Activated naive CD4-positive, alpha-beta T cell treated with anti-CD3 and anti-CD28 coated beads, Interleukin-2, amount 50 U/mL, for 24 hours (primary cell): ENCODE data around the gene SLC9A9.
"Not testable (repeated sequence)": the region's sequence is repeated elsewhere in the genome, so short reads cannot be mapped to it uniquely, and the experiment has no call there.

Experiments
- H3K27ac Mint-ChIP-seq: one replicate; pipeline ENCODE4 v1.8.0; 2021; ENCODE audit warnings: mild to moderate bottlenecking, mixed read lengths
- H3K27me3 Mint-ChIP-seq: one replicate; pipeline ENCODE4 v1.8.0; 2021; ENCODE audit warnings: mixed read lengths
- H3K36me3 Mint-ChIP-seq: one replicate; pipeline ENCODE4 v1.8.0; 2021; ENCODE audit warnings: mixed read lengths
- H3K4me1 Mint-ChIP-seq: one replicate; pipeline ENCODE4 v1.8.0; 2021; ENCODE audit warnings: mixed read lengths
- H3K4me3 Mint-ChIP-seq: one replicate; pipeline ENCODE4 v1.8.0; 2021; ENCODE audit warnings: mild to moderate bottlenecking, mixed read lengths
- H3K9me3 Mint-ChIP-seq: one replicate; pipeline ENCODE4 v1.8.0; 2021; ENCODE audit warnings: mixed read lengths

The SLC9A9 gene

GRCh38 chr3:143536817-143537535, 311.3 kb downstream of the SLC9A9 start:
- Mint-ChIP-seq H3K36me3 (peaks cover under 1% of the 10 kb centered on the region), H3K27me3 (no peaks in the 10 kb centered on the region), H3K9me3 (no peaks in the 10 kb centered on the region), H3K27ac (peak overlapping the region; percentile 74), H3K4me1 (peaks cover 20% of the 10 kb centered on the region), H3K4me3 (no peak overlapping the region)

GRCh38 chr3:143535994-143536784, 312.1 kb downstream of the SLC9A9 start:
- no peak overlapping the region for H3K27ac Mint-ChIP-seq
- H3K36me3 Mint-ChIP-seq, result no peaks in the 10 kb centered on the region

GRCh38 chr3:143533391-143533790, 314.9 kb downstream of the SLC9A9 start:
- no peak overlapping the region for H3K27ac Mint-ChIP-seq
- no peaks in the 10 kb centered on the region for H3K9me3 Mint-ChIP-seq
- H3K4me3 Mint-ChIP-seq, result no peak overlapping the region
- peaks cover 33% of the 10 kb centered on the region for H3K4me1 Mint-ChIP-seq
- no peaks in the 10 kb centered on the region for H3K27me3 Mint-ChIP-seq
- H3K36me3 Mint-ChIP-seq, result no peaks in the 10 kb centered on the region

More at GRCh38 chr3:143535994-143536784, 312.1 kb downstream of the SLC9A9 start:
- Mint-ChIP-seq H3K4me1 (peaks cover 20% of the 10 kb centered on the region), H3K9me3 (no peaks in the 10 kb centered on the region), H3K27me3 (no peaks in the 10 kb centered on the region), H3K4me3 (no peak overlapping the region)

GRCh38 chr3:143532091-143532490, 316.2 kb downstream of the SLC9A9 start:
- Mint-ChIP-seq H3K9me3 (no peaks in the 10 kb centered on the region), H3K4me3 (no peak overlapping the region), H3K27ac (no peak overlapping the region), H3K36me3 (peaks cover 3% of the 10 kb centered on the region), H3K4me1 (peaks cover 29% of the 10 kb centered on the region), H3K27me3 (no peaks in the 10 kb centered on the region)

GRCh38 chr3:143531101-143531500, 317.2 kb downstream of the SLC9A9 start:
- Mint-ChIP-seq H3K27ac (no peak overlapping the region), H3K9me3 (no peaks in the 10 kb centered on the region), H3K27me3 (no peaks in the 10 kb centered on the region), H3K36me3 (peaks cover 3% of the 10 kb centered on the region), H3K4me3 (no peak overlapping the region), H3K4me1 (peaks cover 22% of the 10 kb centered on the region)

- Mint-ChIP-seq H3K36me3 (peaks cover 7% of the 10 kb centered on the region), H3K27ac (no peak overlapping the region), H3K4me3 (no peak overlapping the region), H3K4me1 (peaks cover 17% of the 10 kb centered on the region), H3K9me3 (peaks cover 4% of the 10 kb centered on the region), H3K27me3 (no peaks in the 10 kb centered on the region)
These were observed 318.5 kb downstream of the SLC9A9 start for GRCh38 chr3:143529798-143530197.

GRCh38 chr3:143529018-143529478, 319.2 kb downstream of the SLC9A9 start:
- H3K27ac Mint-ChIP-seq, result peak overlapping the region; percentile 44
- peaks cover 4% of the 10 kb centered on the region for H3K9me3 Mint-ChIP-seq
- peak overlapping the region; percentile 51 for H3K4me3 Mint-ChIP-seq
- H3K36me3 Mint-ChIP-seq, result peaks cover 11% of the 10 kb centered on the region
- peaks cover 17% of the 10 kb centered on the region for H3K4me1 Mint-ChIP-seq
- no peaks in the 10 kb centered on the region for H3K27me3 Mint-ChIP-seq

- peaks cover 17% of the 10 kb centered on the region for H3K4me1 Mint-ChIP-seq
- no peaks in the 10 kb centered on the region for H3K27me3 Mint-ChIP-seq
- H3K27ac Mint-ChIP-seq, result no peak overlapping the region
- H3K9me3 Mint-ChIP-seq, result peaks cover 4% of the 10 kb centered on the region
- H3K36me3 Mint-ChIP-seq, result peaks cover 14% of the 10 kb centered on the region
- no peak overlapping the region for H3K4me3 Mint-ChIP-seq
These were observed 322.2 kb downstream of the SLC9A9 start for GRCh38 chr3:143526011-143526545.

- no peaks in the 10 kb centered on the region for H3K27me3 Mint-ChIP-seq
- peaks cover 17% of the 10 kb centered on the region for H3K4me1 Mint-ChIP-seq
- H3K27ac Mint-ChIP-seq, result no peak overlapping the region
- peaks cover 4% of the 10 kb centered on the region for H3K9me3 Mint-ChIP-seq
- peaks cover 14% of the 10 kb centered on the region for H3K36me3 Mint-ChIP-seq
- no peak overlapping the region for H3K4me3 Mint-ChIP-seq
These were observed 322.9 kb downstream of the SLC9A9 start for GRCh38 chr3:143525408-143525807.

GRCh38 chr3:143521803-143522202, 326.5 kb downstream of the SLC9A9 start:
- no peaks in the 10 kb centered on the region for H3K27me3 Mint-ChIP-seq
- H3K9me3 Mint-ChIP-seq, result peaks cover 4% of the 10 kb centered on the region
- no peak overlapping the region for H3K27ac Mint-ChIP-seq
- peaks cover 11% of the 10 kb centered on the region for H3K36me3 Mint-ChIP-seq
- no peak overlapping the region for H3K4me3 Mint-ChIP-seq
- H3K4me1 Mint-ChIP-seq, result no peaks in the 10 kb centered on the region

- not testable (repeated sequence) for H3K9me3 Mint-ChIP-seq, H3K36me3 Mint-ChIP-seq, H3K27ac Mint-ChIP-seq
These were observed 331.1 kb downstream of the SLC9A9 start for GRCh38 chr3:143517131-143517530.

GRCh38 chr3:143514874-143515273, 333.4 kb downstream of the SLC9A9 start:
- Mint-ChIP-seq H3K9me3 (no peaks in the 10 kb centered on the region), H3K4me3 (no peak overlapping the region)

More at GRCh38 chr3:143517131-143517530, 331.1 kb downstream of the SLC9A9 start:
- H3K4me3 Mint-ChIP-seq, H3K4me1 Mint-ChIP-seq, H3K27me3 Mint-ChIP-seq: not testable (repeated sequence)

GRCh38 chr3:143514109-143514508, 334.2 kb downstream of the SLC9A9 start:
- Mint-ChIP-seq H3K27ac (no peak overlapping the region), H3K27me3 (no peaks in the 10 kb centered on the region), H3K9me3 (no peaks in the 10 kb centered on the region)

More at GRCh38 chr3:143514874-143515273, 333.4 kb downstream of the SLC9A9 start:
- H3K36me3 Mint-ChIP-seq, result peaks cover 4% of the 10 kb centered on the region
- H3K27me3 Mint-ChIP-seq, result no peaks in the 10 kb centered on the region
- peaks cover 3% of the 10 kb centered on the region for H3K4me1 Mint-ChIP-seq
- no peak overlapping the region for H3K27ac Mint-ChIP-seq

GRCh38 chr3:143511174-143511879, 336.9 kb downstream of the SLC9A9 start:
- H3K36me3 Mint-ChIP-seq, result peaks cover 6% of the 10 kb centered on the region
- H3K4me1 Mint-ChIP-seq, result peaks cover 3% of the 10 kb centered on the region
- H3K27me3 Mint-ChIP-seq, result no peaks in the 10 kb centered on the region
- H3K9me3 Mint-ChIP-seq, result no peaks in the 10 kb centered on the region
- no peak overlapping the region for H3K4me3 Mint-ChIP-seq
- H3K27ac Mint-ChIP-seq, result no peak overlapping the region

More at GRCh38 chr3:143514109-143514508, 334.2 kb downstream of the SLC9A9 start:
- H3K4me1 Mint-ChIP-seq, result peaks cover 3% of the 10 kb centered on the region
- H3K36me3 Mint-ChIP-seq, result peaks cover 4% of the 10 kb centered on the region
- H3K4me3 Mint-ChIP-seq, result no peak overlapping the region

- Mint-ChIP-seq H3K27me3 (no peaks in the 10 kb centered on the region), H3K36me3 (peaks cover 6% of the 10 kb centered on the region), H3K9me3 (no peaks in the 10 kb centered on the region), H3K4me1 (peaks cover 3% of the 10 kb centered on the region), H3K4me3 (no peak overlapping the region), H3K27ac (no peak overlapping the region)
These were observed 337.7 kb downstream of the SLC9A9 start for GRCh38 chr3:143510601-143511000.
